ENCODE measurements around the gene SLIT3.

Gene SLIT3

DNA sequence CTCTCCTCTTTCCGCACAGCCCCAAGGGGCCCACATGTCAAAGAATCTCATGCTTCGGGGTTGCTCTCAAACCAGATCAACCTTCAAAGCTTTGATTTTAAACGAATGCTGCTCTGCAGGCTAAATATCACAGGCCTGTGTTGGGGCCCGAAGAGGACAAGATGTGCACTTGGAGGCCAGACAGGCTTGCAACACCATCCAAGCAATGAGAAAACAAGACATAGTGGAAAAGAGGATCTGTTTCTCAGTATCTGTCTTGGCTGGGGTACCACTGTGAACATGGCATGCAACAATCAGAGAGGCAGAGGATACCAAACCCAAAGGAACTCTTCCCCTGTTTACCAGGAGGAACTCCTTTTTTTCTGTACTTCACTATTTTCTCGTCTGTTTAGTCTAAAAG lies 321.8 kb downstream of the SLIT3 start:
- no peak for DNase-seq

- DNase-seq, result no peak
These were observed 322.4 kb downstream of the SLIT3 start for GRCh38 chr5:168978500-168978899.

DNA sequence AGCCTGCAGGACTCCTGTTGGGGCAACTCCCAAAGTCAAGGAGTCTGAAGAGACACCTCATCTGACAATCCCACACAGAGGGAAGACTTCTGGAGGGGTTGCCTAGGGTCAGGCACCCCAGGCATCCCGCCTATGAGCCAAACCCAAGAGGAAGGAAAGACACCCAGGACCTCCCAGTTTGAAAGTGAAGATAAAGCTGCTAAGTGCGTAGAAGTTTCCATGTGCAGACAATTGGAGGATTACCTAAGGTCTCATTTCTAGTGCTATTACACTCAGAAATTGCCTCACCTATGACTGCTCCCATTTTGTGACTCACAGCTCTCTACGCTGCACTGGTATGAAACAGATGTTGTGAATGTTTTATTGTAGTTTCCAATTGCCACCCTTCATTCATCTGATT lies 322.9 kb downstream of the SLIT3 start:
- peak; percentile 1 for DNase-seq

DNA sequence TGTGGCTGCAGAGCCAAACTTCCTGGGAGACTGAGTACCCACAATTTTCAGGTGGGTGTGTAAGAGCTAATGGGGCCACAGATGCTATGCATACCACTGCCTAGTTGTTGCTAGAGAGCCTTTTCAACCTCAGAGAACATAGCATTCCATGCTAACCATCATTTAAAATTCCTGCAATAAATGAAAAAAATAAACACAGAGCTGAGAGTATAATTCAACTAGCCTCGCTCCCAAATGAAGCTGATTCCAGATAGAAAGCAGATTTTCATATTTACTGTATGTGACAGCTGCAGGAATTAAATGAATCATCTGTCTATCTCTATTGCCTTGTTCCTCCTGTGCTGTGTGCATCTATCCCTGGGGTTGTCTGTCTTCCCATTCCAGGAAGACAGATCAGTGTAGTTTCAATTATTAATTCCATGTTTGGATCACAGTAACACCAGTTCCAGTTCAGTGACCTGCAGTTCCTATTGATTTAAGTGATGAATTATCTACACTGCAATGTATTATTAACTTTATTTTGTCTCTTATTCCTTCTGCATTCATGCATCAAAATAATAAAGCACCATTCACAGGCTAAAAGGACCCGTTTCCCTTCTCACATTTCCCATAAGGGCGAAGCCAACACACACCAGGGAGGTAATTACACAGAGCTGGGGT lies 324.5 kb downstream of the SLIT3 start:
- DNase-seq, result no peak

DNA sequence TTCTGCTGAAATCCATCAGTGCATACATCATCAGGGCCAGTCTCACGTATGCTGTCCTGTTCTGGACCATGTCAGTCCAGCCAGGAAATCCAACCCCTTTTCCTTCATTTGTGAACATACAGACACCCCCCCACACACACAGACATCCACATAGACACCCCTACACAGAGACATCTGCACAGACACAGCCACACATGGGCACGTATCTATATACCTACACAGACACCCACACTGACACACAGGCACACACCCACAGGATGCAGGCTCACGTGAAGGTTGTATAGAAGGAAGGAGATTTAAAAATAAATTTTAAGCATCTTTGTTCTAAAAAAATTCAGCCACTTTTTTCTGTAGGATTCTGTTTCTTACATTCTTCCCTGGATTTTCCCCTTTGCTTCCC lies 325.6 kb downstream of the SLIT3 start:
- no peak for DNase-seq

DNA sequence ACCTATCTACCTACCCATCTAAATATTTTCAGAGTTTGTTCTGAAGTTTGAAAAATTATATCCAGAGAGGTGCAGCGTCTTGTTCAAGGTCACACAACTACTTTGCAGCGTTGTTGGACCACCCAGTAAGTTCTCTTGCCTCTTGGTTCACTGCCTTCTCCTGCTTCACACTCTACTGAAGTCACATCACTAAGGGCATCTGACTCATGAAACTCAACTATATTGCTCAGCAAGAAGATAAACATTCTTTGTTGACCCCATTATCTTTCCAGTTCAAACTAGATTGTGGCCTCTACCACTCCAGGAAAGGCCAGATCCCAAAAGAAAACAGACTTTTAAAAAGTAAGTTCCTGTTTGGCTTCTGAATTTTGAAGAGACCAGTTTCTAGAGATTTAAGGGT lies 326.9 kb downstream of the SLIT3 start:
- no peak for DNase-seq

DNA sequence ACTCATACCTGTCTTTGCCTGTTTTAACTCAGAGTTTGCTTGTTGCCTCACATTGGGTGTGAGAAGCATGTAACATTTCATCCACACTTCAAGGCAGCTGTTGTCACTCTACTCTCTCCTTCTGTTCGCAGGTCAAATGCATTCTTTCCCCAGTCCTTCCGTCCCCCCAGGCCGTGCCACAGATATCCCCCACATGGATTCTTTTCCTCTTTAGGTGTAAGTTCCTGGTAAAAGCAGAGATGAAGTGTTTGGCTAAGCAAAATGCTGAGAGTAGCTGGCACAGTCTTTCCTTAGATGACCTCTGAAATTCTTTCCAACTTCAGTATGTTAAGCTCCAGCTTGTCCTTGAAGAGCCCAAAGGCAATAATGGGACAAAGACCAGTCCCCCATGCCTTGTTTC lies 328.2 kb downstream of the SLIT3 start:
- no peak for DNase-seq

DNA sequence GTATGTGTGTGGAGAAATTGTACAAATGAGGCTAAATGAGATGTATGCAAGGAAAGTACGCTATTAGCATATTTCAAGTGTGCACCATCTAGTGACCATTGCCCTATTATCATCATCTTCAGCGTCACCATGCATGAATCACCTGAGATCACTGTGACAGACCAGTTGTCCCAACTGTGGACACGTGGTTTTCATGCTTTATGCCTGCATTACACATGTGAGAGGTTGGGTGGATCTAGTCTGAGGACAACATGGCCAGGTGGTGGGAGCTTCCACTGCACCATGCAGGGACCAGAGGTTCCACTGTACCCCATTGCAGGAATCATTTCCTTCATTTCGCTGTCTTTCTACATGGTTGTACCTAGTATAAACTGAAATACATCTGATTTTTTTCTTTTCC lies 329.8 kb downstream of the SLIT3 start:
- no peak for DNase-seq

GRCh38 chr5:168969326-168969886 lies 331.5 kb downstream of the SLIT3 start:
- DNase-seq, result no peak

- no peak for DNase-seq
These were observed 332.9 kb downstream of the SLIT3 start for GRCh38 chr5:168967882-168968620.

DNA sequence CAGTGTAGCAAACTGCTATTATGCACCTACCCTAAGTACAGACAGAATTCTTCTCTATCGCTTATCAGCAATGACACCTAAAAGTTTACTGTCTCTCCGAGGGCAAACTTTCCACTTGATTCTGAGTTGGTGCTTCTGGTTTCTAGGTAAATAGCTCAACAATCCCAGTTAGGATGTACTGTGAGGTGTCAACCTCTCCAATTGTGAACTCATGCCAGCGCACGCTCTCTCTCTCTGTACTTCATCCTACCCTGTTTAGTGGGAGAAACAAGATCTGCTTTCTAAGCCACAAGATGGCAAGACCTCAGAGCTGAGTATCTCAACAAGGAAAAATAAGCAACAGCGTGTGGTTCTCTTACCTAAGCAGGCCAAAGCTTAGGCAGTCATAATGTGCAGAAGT lies 335.3 kb downstream of the SLIT3 start:
- no peak for DNase-seq

- no peak for DNase-seq
These were observed 336.8 kb downstream of the SLIT3 start for GRCh38 chr5:168964182-168964581.

DNA sequence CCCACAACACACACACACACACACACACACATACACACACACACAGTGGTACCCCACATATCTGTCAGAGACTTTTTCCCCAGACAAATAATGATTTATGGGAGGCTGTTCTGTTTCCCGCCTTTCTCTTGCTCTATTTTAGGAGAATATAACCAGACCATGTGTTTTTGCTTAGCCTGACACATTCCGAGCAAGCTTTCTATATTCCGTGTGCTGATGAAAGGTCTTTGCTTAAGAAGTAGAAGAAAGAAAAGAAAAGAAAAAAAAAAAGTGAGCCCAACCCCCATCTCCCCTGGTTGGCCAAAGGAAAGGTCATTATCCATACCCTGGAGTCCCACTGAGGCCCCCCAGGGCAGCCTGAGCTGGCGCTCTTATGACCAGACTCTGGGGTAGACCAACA lies 338.6 kb downstream of the SLIT3 start:
- no peak for DNase-seq

GRCh38 chr5:168961681-168962080 lies 339.3 kb downstream of the SLIT3 start:
- no peak for DNase-seq

DNA sequence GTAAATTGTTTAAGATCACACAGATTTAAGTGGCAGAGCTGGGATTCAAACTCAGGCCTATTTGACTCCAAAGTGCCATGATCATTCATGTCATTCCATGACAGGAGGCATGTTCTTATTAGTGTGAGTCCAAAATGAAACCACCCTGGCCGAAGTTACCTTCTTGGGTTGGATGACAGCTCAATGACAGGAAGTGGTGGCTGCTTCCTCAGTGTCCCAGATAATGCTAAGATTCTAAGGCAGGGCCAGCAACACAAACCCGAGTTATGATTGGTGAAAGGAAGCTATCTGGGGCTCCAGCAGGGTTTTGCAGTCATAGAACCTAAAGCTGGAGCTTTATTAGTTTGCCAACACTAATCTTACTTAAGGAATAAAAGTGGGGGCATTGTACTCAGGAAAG lies 340.4 kb downstream of the SLIT3 start:
- no peak for DNase-seq

- no peak for DNase-seq
These were observed 347.6 kb downstream of the SLIT3 start for GRCh38 chr5:168953351-168953750.

- no peak for DNase-seq
These were observed 348.7 kb downstream of the SLIT3 start for GRCh38 chr5:168952196-168952595.

GRCh38 chr5:168951769-168952168 lies 349.2 kb downstream of the SLIT3 start:
- no peak for DNase-seq

DNA sequence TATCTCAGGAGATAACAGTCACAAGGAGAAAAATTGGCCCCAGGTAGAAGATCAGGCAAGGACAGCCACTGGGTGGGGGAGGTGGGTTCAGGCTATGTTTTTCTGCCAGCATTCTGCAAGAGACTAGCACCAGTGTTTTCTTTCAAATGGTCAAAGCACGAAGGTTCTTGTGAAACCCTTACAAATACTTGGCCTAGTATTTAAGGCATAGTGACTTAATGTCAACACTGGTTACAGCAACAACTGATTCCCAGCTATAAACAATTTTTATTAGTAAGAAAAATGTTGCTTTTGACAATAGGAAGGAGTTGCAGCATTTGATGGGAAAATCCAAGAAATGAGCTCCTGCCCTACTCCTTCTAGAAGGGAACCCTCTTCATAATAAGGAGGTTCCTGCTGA lies 349.6 kb downstream of the SLIT3 start:
- no peak for DNase-seq

DNA sequence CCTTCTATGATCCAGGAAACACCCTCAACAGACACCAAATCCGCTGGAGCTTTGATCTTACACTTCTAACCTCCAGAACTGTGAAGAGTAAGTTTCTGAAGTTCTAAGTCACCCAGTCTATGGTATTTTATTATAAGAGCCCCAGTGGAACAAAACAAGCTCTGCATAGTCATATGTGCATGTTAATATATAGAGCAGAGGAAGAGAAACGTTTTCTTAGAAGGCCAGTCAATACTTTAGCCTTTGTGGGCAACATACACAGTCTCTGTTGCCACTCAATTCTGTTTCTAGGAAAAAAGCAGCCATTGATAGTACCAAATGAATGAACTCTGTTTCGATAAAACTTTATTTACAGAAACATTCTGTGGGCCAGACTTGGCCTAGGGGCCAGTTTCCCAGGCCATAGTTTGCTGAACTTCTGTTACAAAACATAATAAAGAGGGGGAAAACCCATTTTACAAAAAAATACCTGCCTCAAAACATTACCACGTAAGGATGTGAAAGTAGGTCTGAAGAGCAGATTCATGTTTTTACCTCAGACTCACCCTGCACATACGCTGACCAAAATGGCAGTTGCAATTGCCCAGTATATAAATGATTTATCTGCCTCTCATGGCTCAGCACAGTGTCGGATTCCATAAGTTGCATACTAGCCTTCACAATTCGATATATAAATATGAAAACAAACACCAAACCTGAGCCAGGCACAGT lies 350.5 kb downstream of the SLIT3 start:
- DNase-seq, result no peak

- DNase-seq, result no peak
These were observed 352.2 kb downstream of the SLIT3 start for GRCh38 chr5:168948746-168949145.

- DNase-seq, result no peak
These were observed 353.6 kb downstream of the SLIT3 start for GRCh38 chr5:168947212-168947868.

- DNase-seq, result no peak
These were observed 354.6 kb downstream of the SLIT3 start for GRCh38 chr5:168946363-168946762.

Measured in T1000 (cell line).